ENCODE measurements around the gene CA7.

The CA7 gene

DNA sequence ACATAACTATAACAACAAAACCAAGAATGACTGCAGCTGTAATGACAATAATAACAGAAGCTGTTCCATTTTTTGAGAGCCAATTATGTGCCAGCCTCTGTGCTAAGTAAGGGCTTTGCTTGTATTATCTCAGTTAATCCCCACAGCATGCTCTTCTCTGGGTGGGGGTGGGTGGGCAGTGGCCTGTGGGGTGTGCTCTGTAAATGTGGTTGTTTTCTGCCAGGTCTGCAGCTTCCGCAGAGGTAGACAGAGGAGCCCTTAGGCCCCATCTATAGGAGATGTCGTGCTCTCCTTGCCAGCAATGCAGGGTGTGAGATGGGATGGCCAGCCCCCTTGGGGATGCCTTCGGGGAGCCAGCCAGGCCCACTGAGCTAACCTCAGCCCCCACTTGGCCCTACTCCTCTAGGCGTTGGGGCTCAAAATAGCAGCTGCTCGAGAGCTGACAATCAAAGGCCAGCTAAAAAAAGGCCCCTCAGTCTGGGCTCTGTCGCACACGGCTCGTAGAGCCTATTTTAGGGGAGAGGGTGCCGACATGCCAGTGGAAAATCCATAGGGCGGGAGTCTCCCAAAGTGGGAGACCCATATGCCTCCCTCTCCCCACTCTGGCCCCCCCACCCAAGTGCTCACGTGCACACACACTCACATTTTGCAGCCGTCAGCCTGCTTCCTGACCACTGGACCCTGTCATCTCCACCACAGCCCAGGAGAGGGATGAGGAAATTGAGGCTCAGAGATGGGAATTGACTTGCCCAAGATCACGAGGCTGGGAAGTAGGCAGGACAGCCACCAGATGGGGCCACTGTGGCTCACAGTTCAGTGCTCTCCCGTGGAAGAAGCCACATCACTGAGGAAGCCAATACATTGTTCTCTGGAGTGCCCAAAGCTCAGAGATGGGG is 58.7 kb downstream of the CA7 start:
- ATAC-seq (ENCODE audit: insufficient read depth, low read depth) (no peak), DNase-seq (no peak)
- Histone ChIP-seq H3K9ac (ENCODE audit: low read depth, low read length) (no peak overlapping the region), H2AFZ (ENCODE audit: low read depth, low read length) (no peak overlapping the region), H3K36me3 (ENCODE audit: insufficient read depth, low read length) (no peaks in the 10 kb centered on the region), H3K4me1 (ENCODE audit: insufficient read depth, low read length) (no peaks in the 10 kb centered on the region), H3K79me2 (ENCODE audit: insufficient read depth, low read length) (no peaks in the 10 kb centered on the region), H3K27me3 (ENCODE audit: insufficient read depth, low read length, poor library complexity) (no peaks in the 10 kb centered on the region), H3K4me2 (ENCODE audit: insufficient read depth, low read length) (no peak overlapping the region), H4K20me1 (ENCODE audit: insufficient read depth, low read length) (no peaks in the 10 kb centered on the region), H3K27ac (ENCODE audit: low read length) (no peak overlapping the region), H3K9me3 (ENCODE audit: insufficient read depth, low read length, severe bottlenecking) (no peaks in the 10 kb centered on the region), H3K4me3 (ENCODE audit: low read depth in 1 of 2, low read length in 2 of 2) (no peak overlapping the region)
- TF ChIP-seq EZH2 (IDR thresholded peaks at IDR 0.05; ENCODE audit: borderline replicate concordance, low read depth, low read length, severe bottlenecking), result no peak
- TF ChIP-seq, protein P1, sequence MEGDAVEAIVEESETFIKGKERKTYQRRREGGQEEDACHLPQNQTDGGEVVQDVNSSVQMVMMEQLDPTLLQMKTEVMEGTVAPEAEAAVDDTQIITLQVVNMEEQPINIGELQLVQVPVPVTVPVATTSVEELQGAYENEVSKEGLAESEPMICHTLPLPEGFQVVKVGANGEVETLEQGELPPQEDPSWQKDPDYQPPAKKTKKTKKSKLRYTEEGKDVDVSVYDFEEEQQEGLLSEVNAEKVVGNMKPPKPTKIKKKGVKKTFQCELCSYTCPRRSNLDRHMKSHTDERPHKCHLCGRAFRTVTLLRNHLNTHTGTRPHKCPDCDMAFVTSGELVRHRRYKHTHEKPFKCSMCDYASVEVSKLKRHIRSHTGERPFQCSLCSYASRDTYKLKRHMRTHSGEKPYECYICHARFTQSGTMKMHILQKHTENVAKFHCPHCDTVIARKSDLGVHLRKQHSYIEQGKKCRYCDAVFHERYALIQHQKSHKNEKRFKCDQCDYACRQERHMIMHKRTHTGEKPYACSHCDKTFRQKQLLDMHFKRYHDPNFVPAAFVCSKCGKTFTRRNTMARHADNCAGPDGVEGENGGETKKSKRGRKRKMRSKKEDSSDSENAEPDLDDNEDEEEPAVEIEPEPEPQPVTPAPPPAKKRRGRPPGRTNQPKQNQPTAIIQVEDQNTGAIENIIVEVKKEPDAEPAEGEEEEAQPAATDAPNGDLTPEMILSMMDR (IDR thresholded peaks at IDR 0.05; ENCODE audit: borderline replicate concordance, extremely low read depth, low read length, poor library complexity, severe bottlenecking), result no peak

Measured in DND-41 (cell line).